Hepatocyte (in vitro differentiated cells): ENCODE data around the gene DHRS2.

ENCODE experiments used
- CTCF ChIP-seq: fragments of 200-600 bp; sonication (generic); IDR thresholded peaks from 2 replicates; pipeline ENCODE4 v1.5.1; 2016; ENCODE audit warnings: antibody characterized with exemption, mild to moderate bottlenecking; ENCODE audit not compliant: poor library complexity
- EZH2 ChIP-seq: fragments of 200-600 bp; sonication (generic); IDR thresholded peaks from 2 replicates; pipeline ENCODE4 v1.6.1; 2016; ENCODE audit warnings: antibody characterized with exemption, mild to moderate bottlenecking, borderline replicate concordance

- TF ChIP-seq EZH2 (no peak), CTCF (no peak)
These were observed 4.9 kb upstream of the DHRS2 start for GRCh38 chr14:23631234-23631633.
